ENCODE data around the gene HLA-B. TPM values are rescaled to one million over a fixed set of nuclear protein-coding genes. Genes with fewer than 3 reads are reported as not detected.
A peak's percentile ranks its signal among the peaks of the same experiment; 100 is the strongest.

Gene HLA-B
- total RNA-seq, 2 experiments from 2014 or later, result 3,016 to 3,060 TPM

DNA sequence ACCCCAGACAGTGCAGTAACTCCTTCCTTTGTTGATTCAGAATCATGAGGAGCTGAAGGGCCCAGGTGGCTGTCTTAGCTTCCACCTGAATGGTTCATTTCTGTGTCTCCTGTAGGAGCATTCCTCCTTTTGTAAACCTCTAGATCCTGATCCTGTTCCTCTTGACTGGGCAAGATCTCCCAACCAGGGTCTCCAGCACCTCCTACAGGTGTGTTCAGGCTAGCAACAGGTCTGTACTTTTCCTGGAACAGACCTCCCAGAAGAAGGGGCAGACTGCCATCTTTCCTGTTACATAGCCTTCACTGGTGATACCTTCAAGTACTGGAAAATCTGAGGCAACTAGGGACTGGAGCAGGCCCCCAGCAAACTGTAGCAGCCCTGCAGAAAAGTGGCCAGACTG is 35.2 kb downstream of the HLA-B start:
- no peaks in the 10 kb centered on the region for H3K9me3 Mint-ChIP-seq
- H3K27ac Mint-ChIP-seq, result no peak overlapping the region
- no peak overlapping the region for H3K4me3 Mint-ChIP-seq
- intact Hi-C loops (cut with micrococcal nuclease), result no loop called here
- H3K36me3 Mint-ChIP-seq, result no peaks in the 10 kb centered on the region
- POLR2A ChIA-PET, result no interaction called here
- CTCF ChIA-PET, result interaction anchor here (0.7 kb wide), 1 partner anchor 64 kb away, joined by 3 read pairs; no protein-coding TSS in a partner anchor
- peaks cover 32% of the 10 kb centered on the region for H3K27me3 Mint-ChIP-seq
- DNase-seq, result peak; percentile 37
- no peaks in the 10 kb centered on the region for H3K4me1 Mint-ChIP-seq (ENCODE audit: low read depth)

DNA sequence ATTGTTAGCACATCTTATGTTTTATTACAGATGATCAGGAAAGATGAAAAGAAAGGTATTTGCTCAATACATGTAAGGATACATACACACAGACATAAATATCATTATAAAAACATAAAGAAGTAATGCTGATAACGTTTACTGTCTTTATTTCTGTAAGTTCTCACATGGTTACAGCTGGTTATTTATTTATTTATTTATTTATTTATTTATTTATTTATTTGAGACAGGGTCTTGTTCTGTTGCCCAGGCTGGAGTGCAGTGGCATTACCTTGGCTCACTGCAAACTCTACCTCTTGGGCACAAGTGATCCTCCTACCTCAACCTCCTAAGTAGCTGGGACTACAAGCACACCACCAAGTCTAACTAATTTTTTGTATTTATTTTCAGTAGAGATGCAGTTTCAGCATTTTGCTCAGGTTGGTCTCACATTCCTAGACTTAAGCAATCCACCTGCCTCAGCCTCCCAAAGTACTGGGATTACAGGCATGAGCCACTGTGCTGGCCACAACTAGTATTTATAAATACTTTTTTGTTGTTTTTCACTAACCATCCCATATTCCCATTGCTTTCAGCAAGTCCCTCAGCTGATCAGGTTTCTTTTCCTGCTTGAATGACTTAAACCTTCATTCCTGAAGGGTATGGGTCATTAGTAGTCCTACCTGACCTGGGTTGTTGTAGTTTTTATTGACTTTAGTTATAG is 35.8 kb downstream of the HLA-B start:
- H3K36me3 Mint-ChIP-seq, result no peaks in the 10 kb centered on the region
- no peak overlapping the region for H3K4me3 Mint-ChIP-seq
- H3K27me3 Mint-ChIP-seq, result peaks cover 32% of the 10 kb centered on the region
- H3K27ac Mint-ChIP-seq, result no peak overlapping the region
- no peaks in the 10 kb centered on the region for H3K9me3 Mint-ChIP-seq
- ChIA-PET POLR2A (no interaction called here), CTCF (interaction anchor here (0.7 kb wide), 2 partner anchors 57 to 65 kb away, joined by 3 to 4 read pairs; no protein-coding TSS in a partner anchor)
- H3K4me1 Mint-ChIP-seq (ENCODE audit: low read depth), result no peaks in the 10 kb centered on the region
- intact Hi-C loops (cut with micrococcal nuclease), result no loop called here
- no peak for DNase-seq

DNA sequence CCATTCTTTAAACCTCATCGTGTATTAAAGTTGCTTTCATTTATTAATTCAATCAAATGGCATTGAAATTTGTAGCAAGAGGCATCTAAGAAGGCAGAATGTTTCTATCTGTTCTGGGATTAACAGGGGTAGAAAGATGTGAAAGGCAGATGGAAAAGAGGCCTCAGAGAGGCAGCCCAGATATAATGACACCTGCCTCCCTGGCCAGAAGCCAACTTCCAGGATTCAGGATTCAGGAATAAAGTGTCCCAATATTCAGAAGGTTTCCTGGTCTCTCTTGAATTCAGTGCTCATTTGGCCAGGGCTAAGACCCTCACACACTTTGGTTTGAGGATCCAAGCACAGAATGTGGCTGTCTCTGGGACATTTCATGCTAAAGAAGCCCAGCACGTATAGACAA is 39.9 kb downstream of the HLA-B start:
- no peak for DNase-seq
- intact Hi-C loops (cut with micrococcal nuclease), result no loop called here
- Mint-ChIP-seq H3K4me1 (ENCODE audit: low read depth) (no peaks in the 10 kb centered on the region), H3K9me3 (no peaks in the 10 kb centered on the region), H3K36me3 (no peaks in the 10 kb centered on the region), H3K27ac (no peak overlapping the region), H3K27me3 (peaks cover 18% of the 10 kb centered on the region), H3K4me3 (no peak overlapping the region)
- POLR2A ChIA-PET, result no interaction called here
- CTCF ChIA-PET, result no interaction called here

DNA sequence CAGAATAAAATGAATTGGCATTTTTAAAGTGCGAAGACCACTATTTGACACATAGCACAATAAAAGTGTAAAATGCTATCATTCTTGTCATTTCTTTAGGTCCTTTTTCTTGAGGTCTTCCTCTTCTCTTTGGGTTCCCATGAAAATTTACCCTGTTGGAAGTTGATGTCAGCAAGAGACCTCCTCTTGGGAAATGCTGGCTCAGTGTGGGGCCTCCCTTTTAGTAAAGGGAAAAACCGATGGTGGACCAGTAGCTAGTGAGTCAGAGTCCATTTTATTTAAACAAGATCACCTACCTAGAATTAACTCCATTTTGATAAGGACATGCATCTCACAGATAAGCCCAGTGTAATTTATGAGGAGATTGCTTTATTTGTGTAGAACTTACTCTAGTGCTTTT is 47.3 kb downstream of the HLA-B start:
- no peaks in the 10 kb centered on the region for H3K36me3 Mint-ChIP-seq
- intact Hi-C loops (cut with micrococcal nuclease), result loop anchor here (2.0 kb wide), 1 partner anchor 23 kb away; no protein-coding TSS in a partner anchor
- CTCF ChIA-PET, result no interaction called here

DNA sequence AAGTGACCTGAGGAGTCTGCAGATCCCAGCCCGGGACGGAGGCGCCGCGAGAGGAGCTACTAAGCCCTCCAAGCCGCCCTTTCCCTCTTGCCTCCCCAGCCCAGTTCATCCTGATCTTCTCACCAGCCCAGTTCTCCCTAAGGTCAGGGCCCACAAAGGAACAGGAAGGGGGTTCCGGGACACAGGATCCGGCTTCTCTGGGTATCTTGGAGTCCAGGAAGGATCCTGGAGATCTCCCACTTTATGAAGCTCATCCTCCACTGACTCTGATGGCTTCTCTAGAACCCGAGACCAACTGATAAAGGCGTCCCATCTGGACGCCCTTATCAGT is 48.2 kb downstream of the HLA-B start:
- Mint-ChIP-seq H3K4me1 (ENCODE audit: low read depth) (no peaks in the 10 kb centered on the region), H3K36me3 (no peaks in the 10 kb centered on the region), H3K27ac (no peak overlapping the region), H3K27me3 (peaks cover 1% of the 10 kb centered on the region), H3K4me3 (peak overlapping the region; percentile 16), H3K9me3 (no peaks in the 10 kb centered on the region)
- CTCF ChIA-PET, result no interaction called here
- intact Hi-C loops (cut with micrococcal nuclease), result loop anchor here (2.0 kb wide), 1 partner anchor 24 kb away; no protein-coding TSS in a partner anchor
- POLR2A ChIA-PET, result interaction anchor here (1.2 kb wide), 1 partner anchor 105 kb away, joined by 3 read pairs; no protein-coding TSS in a partner anchor
- DNase-seq, result no peak

More for the DNA sequence above, 47.3 kb downstream of the HLA-B start:
- Mint-ChIP-seq H3K4me3 (no peak overlapping the region), H3K27me3 (peaks cover 1% of the 10 kb centered on the region), H3K9me3 (no peaks in the 10 kb centered on the region), H3K27ac (no peak overlapping the region), H3K4me1 (ENCODE audit: low read depth) (no peaks in the 10 kb centered on the region)
- DNase-seq, result no peak
- POLR2A ChIA-PET, result no interaction called here

DNA sequence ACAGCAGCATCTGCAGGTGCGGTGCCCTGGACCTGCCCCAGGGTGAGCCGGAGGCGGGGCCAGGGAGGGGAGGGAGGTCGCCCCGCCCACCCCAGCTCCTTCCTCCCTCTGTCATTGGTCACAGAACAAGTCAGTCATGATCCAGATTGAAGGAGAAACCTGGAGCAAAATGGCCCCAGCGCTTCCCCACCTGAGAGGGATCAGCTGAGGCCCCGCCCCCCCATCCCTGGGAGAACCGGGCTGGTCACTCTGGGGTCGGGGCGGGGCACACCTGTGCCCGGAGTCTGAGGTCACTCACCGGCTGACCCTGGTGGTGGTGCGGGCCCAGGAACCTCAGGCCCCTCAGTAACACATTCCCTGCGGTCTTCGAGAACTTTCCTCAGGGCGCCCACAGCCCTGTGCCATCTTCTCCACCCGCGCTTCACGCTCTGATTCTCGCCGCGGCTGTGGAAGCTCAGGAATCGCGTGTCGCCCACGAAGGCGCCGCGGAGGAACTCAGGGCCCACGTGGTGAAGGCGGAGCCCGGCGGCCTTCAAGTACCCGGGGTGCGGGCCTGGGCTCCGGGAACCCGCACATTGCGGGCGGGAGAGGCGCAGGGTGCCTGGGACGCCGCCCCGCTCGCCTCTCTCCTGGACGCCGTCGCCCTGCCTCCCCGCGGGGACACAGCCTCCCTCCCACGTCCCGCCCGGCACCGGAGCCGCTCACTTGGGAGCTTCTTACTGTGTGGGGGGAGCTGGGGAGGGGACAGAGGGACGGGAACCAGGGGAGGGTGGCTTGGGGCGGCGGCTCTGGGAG is 48.7 kb downstream of the HLA-B start:
- Mint-ChIP-seq H3K9me3 (no peaks in the 10 kb centered on the region), H3K4me3 (peak overlapping the region; percentile 72), H3K36me3 (no peaks in the 10 kb centered on the region), H3K27me3 (peaks cover 1% of the 10 kb centered on the region), H3K4me1 (ENCODE audit: low read depth) (no peaks in the 10 kb centered on the region), H3K27ac (no peak overlapping the region)
- ChIA-PET CTCF (interaction anchor here (1.3 kb wide), 1 partner anchor 36 kb away, joined by 5 read pairs; no protein-coding TSS in a partner anchor), POLR2A (interaction anchor here (1.2 kb wide), 1 partner anchor 105 kb away, joined by 3 read pairs; no protein-coding TSS in a partner anchor)
- DNase-seq, result peak; percentile 80
- intact Hi-C loops (cut with micrococcal nuclease), result loop anchor here (2.0 kb wide), 1 partner anchor 25 kb away; no protein-coding TSS in a partner anchor

DNA sequence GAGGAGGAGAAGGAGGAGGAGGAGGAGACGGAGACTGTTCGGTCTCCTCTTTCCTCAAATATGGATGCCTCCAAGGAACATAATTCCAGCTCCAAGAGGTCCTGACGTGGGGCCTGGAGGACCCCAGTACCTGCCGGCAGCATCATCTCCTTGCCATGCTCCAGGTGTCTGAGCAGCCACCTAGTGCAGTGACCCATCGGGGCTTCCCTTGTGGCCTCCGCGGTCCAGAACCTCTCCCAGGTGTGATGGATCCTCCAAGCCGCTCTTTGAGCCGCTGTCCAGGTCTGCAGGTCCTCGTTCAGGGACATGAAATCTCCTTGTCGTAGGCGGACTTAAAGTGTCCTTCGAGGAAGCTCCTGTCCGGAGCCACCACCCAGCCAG is 49.3 kb downstream of the HLA-B start:
- no peak for DNase-seq
- H3K9me3 Mint-ChIP-seq, result no peaks in the 10 kb centered on the region
- H3K36me3 Mint-ChIP-seq, result no peaks in the 10 kb centered on the region
- POLR2A ChIA-PET, result interaction anchor here (1.2 kb wide), 1 partner anchor 104 kb away, joined by 3 read pairs; no protein-coding TSS in a partner anchor
- no peak overlapping the region for H3K4me3 Mint-ChIP-seq
- CTCF ChIA-PET, result interaction anchor here (1.3 kb wide), 1 partner anchor 35 kb away, joined by 5 read pairs; no protein-coding TSS in a partner anchor
- H3K4me1 Mint-ChIP-seq (ENCODE audit: low read depth), result no peaks in the 10 kb centered on the region
- peaks cover 1% of the 10 kb centered on the region for H3K27me3 Mint-ChIP-seq
- intact Hi-C loops (cut with micrococcal nuclease), result loop anchor here (2.0 kb wide), 1 partner anchor 25 kb away; no protein-coding TSS in a partner anchor
- H3K27ac Mint-ChIP-seq, result no peak overlapping the region

DNA sequence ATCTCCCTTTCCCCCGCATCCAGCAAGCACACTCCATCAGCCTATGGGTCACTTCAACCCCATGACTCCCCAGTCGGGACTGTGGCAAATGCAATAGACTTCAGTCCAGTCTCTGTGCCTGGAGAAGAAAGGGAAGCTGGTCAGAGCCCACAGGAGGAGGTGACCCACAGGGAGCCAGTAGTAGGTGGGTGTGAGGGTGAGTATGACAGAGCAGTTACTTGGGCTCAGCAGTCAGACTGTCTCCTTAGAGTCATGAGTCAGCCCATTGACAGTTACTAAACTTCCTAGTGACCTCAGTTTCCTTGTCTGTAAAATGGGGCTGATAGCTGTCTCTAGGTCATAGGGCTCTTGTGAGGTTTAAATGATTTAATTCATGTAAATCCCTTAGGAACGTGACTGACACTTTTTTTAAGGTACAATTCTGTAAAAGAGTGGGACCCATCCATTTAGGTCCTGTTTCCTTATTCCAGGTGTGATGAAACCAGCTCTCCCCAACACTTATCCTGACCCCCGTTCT is 51.2 kb downstream of the HLA-B start:
- Mint-ChIP-seq H3K27ac (no peak overlapping the region), H3K27me3 (no peaks in the 10 kb centered on the region), H3K4me3 (no peak overlapping the region), H3K4me1 (ENCODE audit: low read depth) (no peaks in the 10 kb centered on the region), H3K36me3 (no peaks in the 10 kb centered on the region), H3K9me3 (no peaks in the 10 kb centered on the region)
- intact Hi-C loops (cut with micrococcal nuclease), result no loop called here
- no peak for DNase-seq
- CTCF ChIA-PET, result no interaction called here
- POLR2A ChIA-PET, result no interaction called here

DNA sequence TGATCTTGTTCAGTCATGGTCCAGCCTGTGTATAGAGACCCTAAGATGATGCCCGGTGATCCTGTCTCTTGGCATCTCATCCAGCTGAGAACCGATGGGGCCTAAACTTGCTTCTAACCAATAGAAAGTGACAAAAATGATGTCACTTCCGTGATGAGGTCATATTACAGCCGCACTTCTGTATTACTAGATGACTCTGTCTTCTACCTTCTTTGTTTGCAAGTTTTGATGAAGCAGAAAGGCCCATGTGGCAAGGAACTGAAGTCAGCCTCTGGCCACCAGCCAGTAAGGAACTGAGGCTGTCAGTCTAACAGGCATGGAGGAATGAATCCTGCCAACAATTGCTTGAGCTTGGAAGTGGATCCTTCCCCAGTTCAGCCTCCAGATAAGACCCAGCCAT is 52.3 kb downstream of the HLA-B start:
- H3K4me1 Mint-ChIP-seq (ENCODE audit: low read depth), result no peaks in the 10 kb centered on the region
- ChIA-PET POLR2A (no interaction called here), CTCF (no interaction called here)
- H3K4me3 Mint-ChIP-seq, result no peak overlapping the region
- no peaks in the 10 kb centered on the region for H3K27me3 Mint-ChIP-seq
- intact Hi-C loops (cut with micrococcal nuclease), result no loop called here
- no peaks in the 10 kb centered on the region for H3K36me3 Mint-ChIP-seq
- DNase-seq, result peak; percentile 17
- no peaks in the 10 kb centered on the region for H3K9me3 Mint-ChIP-seq
- H3K27ac Mint-ChIP-seq, result no peak overlapping the region

Small RNA genes within 50 kb of the gene (microRNA-seq; reads per million reads assigned to microRNA genes)
- gene MIR6891 (ENCODE audit: borderline microRNAs expressed, borderline number of aligned reads, borderline replicate concordance), result 2.4 reads per million

Other genes starting within 250 kb of the HLA-B start
- not detected for gene C6orf15, start 244.6 kb downstream of the HLA-B start, total RNA-seq
- not detected for gene PSORS1C1, start 242.4 kb downstream of the HLA-B start, total RNA-seq
- not detected for gene CDSN, start 236.7 kb downstream of the HLA-B start, total RNA-seq
- not detected for gene PSORS1C2, start 218.1 kb downstream of the HLA-B start, total RNA-seq
- gene CCHCR1, start 199.4 kb downstream of the HLA-B start, total RNA-seq, result 10 to 100 TPM; 44.5 to 50.5 TPM
- gene TCF19, start 198.6 kb downstream of the HLA-B start, total RNA-seq, result 10 to 100 TPM; 93.0 to 93.1 TPM
- under 1 TPM in 1 of 2 experiments, not detected in 1; 0.52 TPM for gene POU5F1, start 186.5 kb downstream of the HLA-B start, total RNA-seq
- gene HLA-C, start 85.1 kb downstream of the HLA-B start, total RNA-seq, result 100 to 1,000 TPM; 976 to 983 TPM
- gene MICA, start 46.4 kb upstream of the HLA-B start, total RNA-seq, result 1 to 10 TPM; 7.1 to 8.6 TPM
- 10 to 100 TPM; 21.1 to 23.2 TPM for gene MICB, start 141.0 kb upstream of the HLA-B start, total RNA-seq
- gene MCCD1, start 171.8 kb upstream of the HLA-B start, total RNA-seq, result not detected
- 100 to 1,000 TPM; 538 to 547 TPM for gene DDX39B, start 184.8 kb upstream of the HLA-B start, total RNA-seq
- gene ATP6V1G2, start 189.4 kb upstream of the HLA-B start, total RNA-seq, result 1 to 10 TPM; 1.4 to 1.6 TPM
- gene NFKBIL1, start 190.4 kb upstream of the HLA-B start, total RNA-seq, result 10 to 100 TPM; 18.5 to 21.5 TPM
- 100 to 1,000 TPM; 696 to 733 TPM for gene LTA, start 215.1 kb upstream of the HLA-B start, total RNA-seq
- gene TNF, start 218.4 kb upstream of the HLA-B start, total RNA-seq, result 100 to 1,000 TPM; 165 to 167 TPM
- gene LTB, start 225.2 kb upstream of the HLA-B start, total RNA-seq, result 100 to 1,000 TPM; 161 to 164 TPM
- gene LST1, start 229.1 kb upstream of the HLA-B start, total RNA-seq, result 10 to 100 TPM; 15.7 to 16.9 TPM
- gene NCR3, start 235.8 kb upstream of the HLA-B start, total RNA-seq, result 10 to 100 TPM; 11.7 to 12.2 TPM